H1 (cell line): ENCODE measurements around the gene KCNC1. TPM values are rescaled to one million over a fixed set of nuclear protein-coding genes. Genes with fewer than 3 reads are reported as not detected.

Experiments
- CTCF ChIA-PET: fragments of 300-600 bp; sonication (Branson Sonifier 250); formaldehyde crosslinking; loops from one replicate; lab custom pipeline; 2021; ENCODE audit not compliant: partially characterized antibody; lab: Charles Lee
- POLR2A ChIA-PET: fragments of 300-600 bp; sonication (Branson Sonifier 250); formaldehyde crosslinking; loops from one replicate; lab custom pipeline; 2021; ENCODE audit warnings: inconsistent platforms; ENCODE audit not compliant: partially characterized antibody; lab: Charles Lee
- DNase-seq, 2 experiments: peaks; one replicate each; pipeline versions ENCODE4 v3.0.0 to v3.0.0-alpha.2; 2010 to 2022; ENCODE audit warnings: low spot score in 2 of 2, low read depth in 1 of 2, mixed read lengths in 1 of 2
- FAIRE-seq: peaks from 2 replicates; lab custom pipeline; 2011; peaks lifted over from hg19 to GRCh38; lab: Jason Lieb, UNC
- H2AFZ ChIP-seq: 2 replicates; pipeline ENCODE4 v1.8.1; 2012; ENCODE audit warnings: low read length, inconsistent platforms
- H2AK5ac ChIP-seq: 2 replicates; pipeline ENCODE4 v1.6.1; 2013; ENCODE audit warnings: low read depth, low read length
- H2BK120ac ChIP-seq: replicated peaks from 2 replicates; pipeline ENCODE3; 2013; ENCODE audit warnings: low read depth, low read length, inconsistent platforms
- H2BK12ac ChIP-seq: 2 replicates; pipeline ENCODE4 v1.6.1; 2013; ENCODE audit warnings: low read depth, low read length
- H2BK15ac ChIP-seq: 2 replicates; pipeline ENCODE4 v1.6.1; 2013; ENCODE audit warnings: low read length
- H2BK20ac ChIP-seq: 2 replicates; pipeline ENCODE4 v1.6.1; 2013; ENCODE audit warnings: low read length
- H2BK5ac ChIP-seq: 2 replicates; pipeline ENCODE4 v1.6.1; 2013; ENCODE audit warnings: low read depth, low read length
- H3K14ac ChIP-seq: 2 replicates; pipeline ENCODE4 v1.6.1; 2013; ENCODE audit warnings: inconsistent platforms; ENCODE audit not compliant: insufficient read length
- H3K18ac ChIP-seq: 2 replicates; pipeline ENCODE4 v1.6.1; 2013; ENCODE audit warnings: low read length; ENCODE audit errors: extremely low read depth
- H3K23ac ChIP-seq: 2 replicates; pipeline ENCODE4 v1.6.1; 2013; ENCODE audit warnings: inconsistent platforms; ENCODE audit not compliant: insufficient read length
- H3K23me2 ChIP-seq: 2 replicates; pipeline ENCODE4 v1.6.1; 2013; ENCODE audit warnings: low read depth, low read length
- H3K27ac ChIP-seq: 2 replicates; pipeline ENCODE4 v1.6.1; 2011; ENCODE audit warnings: low read depth, low read length, inconsistent platforms
- H3K27me3 ChIP-seq, 4 experiments: replicated peaks in 1 of 4; 1 replicate in 1 of 4; 2 replicates in 3 of 4; pipeline versions ENCODE4 v1.6.1 to v1.8.1; 2011 to 2013; ENCODE audit warnings: low read length in 3 of 4, mild to moderate bottlenecking in 3 of 4, inconsistent platforms in 2 of 4, mixed read lengths in 2 of 4, moderate library complexity in 1 of 4; ENCODE audit not compliant: control insufficient read depth in 3 of 4, insufficient read depth in 3 of 4; ENCODE audit errors: extremely low read depth in 1 of 4
- H3K36me3 ChIP-seq, 4 experiments: 2 replicates each; pipeline versions ENCODE4 v1.6.1 to v1.8.1; 2011 to 2013; ENCODE audit warnings: mild to moderate bottlenecking in 4 of 4, low read length in 3 of 4, moderate library complexity in 2 of 4, control low read depth in 1 of 4, inconsistent platforms in 1 of 4; ENCODE audit not compliant: insufficient read depth in 4 of 4, control insufficient read depth in 2 of 4
- H3K4ac ChIP-seq: replicated peaks from 2 replicates; pipeline ENCODE3; 2013; ENCODE audit warnings: low read length, low read depth, mixed read lengths, inconsistent platforms; ENCODE audit not compliant: insufficient read length
- H3K4me1 ChIP-seq, 4 experiments: replicated peaks in 1 of 4; 1 replicate in 1 of 4; 2 replicates in 3 of 4; pipeline versions ENCODE4 v1.6.1 to v1.8.1; 2011 to 2013; ENCODE audit warnings: low read length in 3 of 4, inconsistent platforms in 2 of 4, mixed read lengths in 1 of 4; ENCODE audit not compliant: insufficient read depth in 4 of 4, control insufficient read depth in 3 of 4
- H3K4me2 ChIP-seq, 2 experiments: 2 replicates each; pipeline versions ENCODE4 v1.6.1 to v1.8.1; 2011 to 2013; ENCODE audit warnings: low read depth in 2 of 2, low read length in 2 of 2, control low read depth in 1 of 2, inconsistent platforms in 1 of 2, mild to moderate bottlenecking in 1 of 2; ENCODE audit not compliant: insufficient read depth in 1 of 2
- H3K4me3 ChIP-seq, 4 experiments: fragments of 200-600, 300-600 bp in 1 of 4; sonication (generic), shearing (Covaris generic), sonication (Bioruptor Twin) in 1 of 4; 2 replicates each; pipeline versions ENCODE4 v1.5.1 to v1.8.1; 2011 to 2016; ENCODE audit warnings: low read length in 4 of 4, low read depth in 3 of 4, control low read depth in 2 of 4, inconsistent platforms in 2 of 4, mild to moderate bottlenecking in 2 of 4, mixed read lengths in 1 of 4, moderate library complexity in 1 of 4; ENCODE audit not compliant: insufficient read depth in 2 of 4; ENCODE audit errors: extremely low read depth in 1 of 4
- H3K56ac ChIP-seq: replicated peaks from 2 replicates; pipeline ENCODE3; 2013; ENCODE audit warnings: low read depth, mild to moderate bottlenecking, mixed read lengths, low read length, inconsistent platforms; ENCODE audit not compliant: insufficient read length
- H3K79me1 ChIP-seq: 2 replicates; pipeline ENCODE4 v1.6.1; 2013; ENCODE audit warnings: low read depth, low read length, control low read depth
- H3K79me2 ChIP-seq, 2 experiments: 2 replicates each; pipeline versions ENCODE4 v1.6.1 to v1.8.1; 2012 to 2013; ENCODE audit warnings: low read length in 2 of 2, mild to moderate bottlenecking in 2 of 2, inconsistent platforms in 1 of 2; ENCODE audit not compliant: insufficient read depth in 2 of 2, control insufficient read depth in 1 of 2
- H3K9ac ChIP-seq, 4 experiments: replicated peaks in 1 of 4; 1 replicate in 1 of 4; 2 replicates in 3 of 4; pipeline versions ENCODE4 v1.6.1 to v1.8.1; 2011 to 2013; ENCODE audit warnings: low read depth in 3 of 4, low read length in 3 of 4, control low read depth in 2 of 4, mild to moderate bottlenecking in 2 of 4, moderate library complexity in 2 of 4, inconsistent platforms in 1 of 4; ENCODE audit errors: extremely low read depth in 1 of 4
- H3K9me3 ChIP-seq, 2 experiments: 2 replicates each; pipeline versions ENCODE4 v1.6.1 to v1.8.1; 2012 to 2013; ENCODE audit warnings: mild to moderate bottlenecking in 2 of 2, moderate library complexity in 2 of 2, control low read depth in 1 of 2, inconsistent platforms in 1 of 2, low read depth in 1 of 2, low read length in 1 of 2, mixed read lengths in 1 of 2; ENCODE audit not compliant: insufficient read depth in 2 of 2
- H4K20me1 ChIP-seq, 2 experiments: replicated peaks in 1 of 2; 2 replicates each; pipeline versions ENCODE3 to v1.8.1; 2011 to 2013; ENCODE audit warnings: inconsistent platforms in 2 of 2, low read length in 2 of 2, mild to moderate bottlenecking in 1 of 2; ENCODE audit not compliant: insufficient read depth in 2 of 2, control insufficient read depth in 1 of 2
- H4K5ac ChIP-seq: 2 replicates; pipeline ENCODE4 v1.6.1; 2013; ENCODE audit warnings: low read length, low read depth, mixed read lengths, inconsistent platforms; ENCODE audit not compliant: insufficient read length
- H4K8ac ChIP-seq: 2 replicates; pipeline ENCODE4 v1.8.0; 2013; ENCODE audit warnings: mild to moderate bottlenecking, moderate library complexity, low read length, inconsistent platforms; ENCODE audit not compliant: insufficient read depth; ENCODE audit errors: extremely low read depth
- H4K91ac ChIP-seq: replicated peaks from 2 replicates; pipeline ENCODE3; 2013; ENCODE audit warnings: low read length, mixed read lengths, inconsistent platforms; ENCODE audit not compliant: insufficient read length
- EGR1 ChIP-seq: IDR thresholded peaks from 2 replicates; pipeline ENCODE4 v1.6.1; 2011; ENCODE audit warnings: low read depth, low read length, borderline replicate concordance
- GTF2F1 ChIP-seq: IDR thresholded peaks from 2 replicates; pipeline ENCODE4 v1.6.1; 2012; ENCODE audit warnings: low read depth, low read length, improper control_type of control experiment, borderline replicate concordance
- RFX5 ChIP-seq: IDR thresholded peaks from 2 replicates; pipeline ENCODE4 v1.6.1; 2011; ENCODE audit warnings: low read depth, low read length, improper control_type of control experiment, borderline replicate concordance
- SIN3A ChIP-seq, 2 experiments: IDR thresholded peaks in 1 of 2; conservative IDR thresholded peaks in 1 of 2; 2 replicates each; pipeline ENCODE4 v1.6.1; 2011 to 2012; ENCODE audit warnings: low read length in 2 of 2, improper control_type of control experiment in 1 of 2, low read depth in 1 of 2, mild to moderate bottlenecking in 1 of 2
- SUZ12 ChIP-seq: fragments of 200-600 bp; sonication (generic); IDR thresholded peaks from 2 replicates; pipeline ENCODE4 v1.6.1; 2012; ENCODE audit warnings: mild to moderate bottlenecking, inconsistent platforms, low read length, moderate library complexity, mixed read lengths
- TAF7 ChIP-seq: optimal IDR thresholded peaks from 2 replicates; pipeline ENCODE3; 2011; ENCODE audit warnings: low read depth, mild to moderate bottlenecking, inconsistent platforms, low read length, moderate library complexity, borderline replicate concordance
- WGBS, 2 experiments: shearing (Covaris generic) in 1 of 2; methylation state at CpG; one replicate each; pipeline versions ENCODE4 v1.1.6 to v1.1.7; 2013 to 2015; ENCODE audit warnings: low lambda C conversion rate in 2 of 2, mixed read lengths in 2 of 2, inconsistent platforms in 1 of 2, low coverage in 1 of 2, missing lambda C conversion rate in 1 of 2; ENCODE audit not compliant: insufficient replicate concordance in 2 of 2, insufficient coverage in 1 of 2, insufficient read length in 1 of 2; ENCODE audit errors: extremely low coverage in 1 of 2, missing lambda C conversion rate in 1 of 2; 5-methylcytosine and 5-hydroxymethylcytosine counted together
- polyA plus RNA-seq, 7 experiments: library from polyadenylated mRNA; depleted of rRNA in 3 of 7; stranded (reverse) in 5 of 7; unstranded in 2 of 7; fragments of >200 nt in 5 of 7; fragments of 200-250 nt in 2 of 7; gene quantifications; 1 replicate in 5 of 7; 2 replicates in 1 of 7; 4 replicates in 1 of 7; pipeline versions ENCODE4 v1.2.1 to v1.2.3, GENCODE V29; 2011 to 2013; ENCODE audit warnings: missing spikeins in 2 of 7, mixed read lengths in 2 of 7
- total RNA-seq: library from RNA; stranded (reverse); fragmentation: NEBNext Ultra II Directional; extraction: Animal tissue kit (Norgen Biotek cat#: 25700); gene quantifications from 2 replicates; pipeline ENCODE4 v1.2.1, GENCODE V29; 2021
- TF ChIP-seq, protein P1 (sequence below): IDR thresholded peaks from 2 replicates; pipeline ENCODE4 v1.6.1; 2012; ENCODE audit warnings: low read length, inconsistent platforms
- TF ChIP-seq, protein P2 (sequence below), 3 experiments: IDR thresholded peaks; 1 replicate in 2 of 3; 2 replicates in 1 of 3; pipeline versions ENCODE4 v1.5.1 to v1.6.1; 2011; ENCODE audit warnings: low read length in 3 of 3, mild to moderate bottlenecking in 3 of 3, inconsistent platforms in 2 of 3, low read depth in 1 of 3, moderate library complexity in 1 of 3; ENCODE audit not compliant: insufficient read depth in 1 of 3; ENCODE audit errors: control extremely low read depth in 1 of 3

Gene KCNC1
- total and polyA plus RNA-seq, 2 of the 8 experiments (the other 6 are each of a cell fraction or from before 2014, with no cell fraction given): 0.11 to 0.26 TPM

DNA sequence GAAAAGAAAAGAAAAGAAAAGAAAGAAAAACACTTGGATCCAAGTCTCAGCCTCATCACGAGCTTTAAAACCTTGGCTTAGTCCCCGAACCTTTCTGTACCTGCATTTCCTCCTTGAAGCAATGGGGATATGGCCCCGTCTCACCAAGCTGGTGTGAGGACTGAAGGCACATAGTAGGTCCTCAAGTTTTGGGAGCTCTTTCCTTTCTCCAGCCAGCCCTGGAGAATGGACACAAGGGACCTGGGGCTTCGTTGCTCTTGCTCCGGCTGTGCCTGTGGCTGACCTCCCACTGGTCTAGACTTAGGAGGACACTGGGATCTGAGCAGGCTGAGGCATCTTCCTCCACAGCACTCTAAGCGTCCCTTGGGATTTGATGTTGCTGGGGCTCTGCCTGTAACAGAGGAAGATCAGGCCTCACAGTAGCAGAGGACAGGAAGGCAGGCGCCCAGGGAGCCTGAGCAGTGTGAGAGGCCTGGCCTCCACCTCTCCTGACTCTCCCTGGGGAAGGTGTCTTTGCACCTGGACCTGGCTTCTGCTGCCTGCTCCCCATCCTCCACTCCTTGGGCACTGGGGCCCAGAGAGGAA lies 32.8 kb downstream of the KCNC1 start:
- WGBS, 2 experiments: 78% methylated on average over 7 of the region's 7 CpGs; no CpG with 5 or more reads in 1 of the 2 experiments
- H3K27ac ChIP-seq: no peak overlapping the region
- peaks cover 0 to 5% (median 2%) of the 10 kb centered on the region in 4 experiments; a peak in 2 of 7 replicates for H3K4me1 ChIP-seq
- no peak overlapping the region for H2BK20ac ChIP-seq
- H3K9ac ChIP-seq: no peak overlapping the region
- DNase-seq (no peak), FAIRE-seq (no peak)
- no peak overlapping the region for H2AK5ac ChIP-seq
- H3K36me3 ChIP-seq: no peaks in the 10 kb centered on the region
- H2BK15ac ChIP-seq: no peak overlapping the region
- H4K91ac ChIP-seq: no peak overlapping the region
- H3K9me3 ChIP-seq: no peaks in the 10 kb centered on the region; a peak in 1 of 4 replicates
- no peaks in the 10 kb centered on the region for H3K79me2 ChIP-seq
- no peak overlapping the region for H3K14ac ChIP-seq
- no peak overlapping the region for H3K56ac ChIP-seq
- no peak overlapping the region for H4K8ac ChIP-seq
- ChIA-PET POLR2A (no interaction called here), CTCF (interaction anchor here (0.7 to 4.2 kb wide), 25 partner anchors 11 to 225 kb away, joined by 3 to 25 read pairs (median 4); no protein-coding TSS in a partner anchor)
- no peak overlapping the region for H3K18ac ChIP-seq
- no peak overlapping the region for H4K5ac ChIP-seq
- H2BK12ac ChIP-seq: no peak overlapping the region
- H3K79me1 ChIP-seq: no peaks in the 10 kb centered on the region
- peaks cover 0 to 2% of the 10 kb centered on the region in 2 experiments for H4K20me1 ChIP-seq
- no peak overlapping the region for H3K23ac ChIP-seq
- no peak overlapping the region for H2BK5ac ChIP-seq
- H3K4me3 ChIP-seq: no peak overlapping the region
- H3K23me2 ChIP-seq: peaks cover 11% of the 10 kb centered on the region; the same call in 1 of the 2 replicates
- no peak overlapping the region for H3K4ac ChIP-seq
- H3K4me2 ChIP-seq: no peak overlapping the region
- no peak overlapping the region for H2AFZ ChIP-seq
- no peak overlapping the region for H2BK120ac ChIP-seq
- no peaks in the 10 kb centered on the region for H3K27me3 ChIP-seq
- no peak for TF ChIP-seq TAF7
- no peak for TF ChIP-seq EGR1
- TF ChIP-seq, protein P1, sequence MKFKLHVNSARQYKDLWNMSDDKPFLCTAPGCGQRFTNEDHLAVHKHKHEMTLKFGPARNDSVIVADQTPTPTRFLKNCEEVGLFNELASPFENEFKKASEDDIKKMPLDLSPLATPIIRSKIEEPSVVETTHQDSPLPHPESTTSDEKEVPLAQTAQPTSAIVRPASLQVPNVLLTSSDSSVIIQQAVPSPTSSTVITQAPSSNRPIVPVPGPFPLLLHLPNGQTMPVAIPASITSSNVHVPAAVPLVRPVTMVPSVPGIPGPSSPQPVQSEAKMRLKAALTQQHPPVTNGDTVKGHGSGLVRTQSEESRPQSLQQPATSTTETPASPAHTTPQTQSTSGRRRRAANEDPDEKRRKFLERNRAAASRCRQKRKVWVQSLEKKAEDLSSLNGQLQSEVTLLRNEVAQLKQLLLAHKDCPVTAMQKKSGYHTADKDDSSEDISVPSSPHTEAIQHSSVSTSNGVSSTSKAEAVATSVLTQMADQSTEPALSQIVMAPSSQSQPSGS: no peak
- TF ChIP-seq SIN3A (conservative IDR thresholded peaks at IDR 0.05 in 1 of 2, IDR thresholded peaks at IDR 0.05 in 1 of 2; ENCODE audit: low read depth in 1 of 2, low read length in 2 of 2): no peak
- TF ChIP-seq, protein P2, sequence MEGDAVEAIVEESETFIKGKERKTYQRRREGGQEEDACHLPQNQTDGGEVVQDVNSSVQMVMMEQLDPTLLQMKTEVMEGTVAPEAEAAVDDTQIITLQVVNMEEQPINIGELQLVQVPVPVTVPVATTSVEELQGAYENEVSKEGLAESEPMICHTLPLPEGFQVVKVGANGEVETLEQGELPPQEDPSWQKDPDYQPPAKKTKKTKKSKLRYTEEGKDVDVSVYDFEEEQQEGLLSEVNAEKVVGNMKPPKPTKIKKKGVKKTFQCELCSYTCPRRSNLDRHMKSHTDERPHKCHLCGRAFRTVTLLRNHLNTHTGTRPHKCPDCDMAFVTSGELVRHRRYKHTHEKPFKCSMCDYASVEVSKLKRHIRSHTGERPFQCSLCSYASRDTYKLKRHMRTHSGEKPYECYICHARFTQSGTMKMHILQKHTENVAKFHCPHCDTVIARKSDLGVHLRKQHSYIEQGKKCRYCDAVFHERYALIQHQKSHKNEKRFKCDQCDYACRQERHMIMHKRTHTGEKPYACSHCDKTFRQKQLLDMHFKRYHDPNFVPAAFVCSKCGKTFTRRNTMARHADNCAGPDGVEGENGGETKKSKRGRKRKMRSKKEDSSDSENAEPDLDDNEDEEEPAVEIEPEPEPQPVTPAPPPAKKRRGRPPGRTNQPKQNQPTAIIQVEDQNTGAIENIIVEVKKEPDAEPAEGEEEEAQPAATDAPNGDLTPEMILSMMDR (IDR thresholded peaks at IDR 0.05; ENCODE audit: control extremely low read depth in 1 of 3, insufficient read depth in 1 of 3, low read depth in 1 of 3, low read length in 3 of 3): no peak
- TF ChIP-seq GTF2F1: no peak
- TF ChIP-seq RFX5: no peak
- no peak for TF ChIP-seq SUZ12
